HG02852 (cell line): Measurements from ENCODE around the gene FAM53A.
A peak's percentile ranks its signal among the peaks of the same experiment; 100 is the strongest.

Source experiments
- ATAC-seq: cut with Tn5 transposase; IDR thresholded peaks from one replicate; pipeline ENCODE4 v1.9.1; 2021; ENCODE audit warnings: mild to moderate bottlenecking, moderate library complexity; ENCODE audit not compliant: unreplicated experiment

FAM53A gene

GRCh38 chr4:1683736-1684505, at the start of gene FAM53A:
Gene FAM53A (minus strand): TSS chr4:1684313. CDS start chr4:1668741, 15,572 bp downstream.
- peak; percentile 85 for ATAC-seq

DNA sequence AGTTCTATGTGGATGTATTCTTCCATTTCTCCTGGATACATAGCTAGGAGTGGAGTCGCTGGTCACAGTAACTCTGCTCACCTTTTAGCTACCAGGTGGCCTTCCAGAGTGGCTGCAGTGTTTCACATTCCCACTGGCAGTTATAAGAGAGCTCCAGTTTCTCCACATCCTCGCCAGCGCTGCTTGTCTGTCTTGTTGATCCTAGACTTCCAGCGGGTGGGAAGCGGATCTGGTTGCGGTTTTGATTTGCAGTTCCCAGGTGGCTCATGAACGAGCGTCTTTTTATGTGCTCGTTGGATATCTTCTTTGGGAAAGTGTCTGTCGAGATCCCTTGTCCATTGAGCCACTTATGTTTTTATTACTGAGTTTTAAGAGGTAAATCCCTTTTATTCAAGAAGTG, 48.8 kb upstream of the FAM53A start:
- ATAC-seq, result no peak

DNA sequence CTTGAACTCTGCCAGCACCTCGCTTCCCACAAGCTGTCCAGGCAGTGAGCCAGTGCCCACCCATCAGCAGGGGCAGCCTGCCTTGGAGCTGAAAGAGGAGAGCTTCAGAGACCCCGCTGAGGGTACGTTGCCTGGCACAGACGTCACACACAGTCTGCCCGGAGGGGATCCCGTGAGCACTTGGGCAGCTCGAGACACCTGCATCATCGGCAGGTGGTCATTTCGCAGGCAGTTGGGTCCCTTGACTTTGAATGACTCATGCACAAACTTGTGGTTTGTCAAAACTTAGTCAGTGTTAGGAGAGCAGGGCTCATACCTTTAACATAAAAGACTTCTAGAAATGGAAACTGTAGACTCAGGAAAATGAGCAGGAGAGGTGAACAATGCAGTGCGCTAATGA, 47.1 kb upstream of the FAM53A start:
- ATAC-seq, result no peak

DNA sequence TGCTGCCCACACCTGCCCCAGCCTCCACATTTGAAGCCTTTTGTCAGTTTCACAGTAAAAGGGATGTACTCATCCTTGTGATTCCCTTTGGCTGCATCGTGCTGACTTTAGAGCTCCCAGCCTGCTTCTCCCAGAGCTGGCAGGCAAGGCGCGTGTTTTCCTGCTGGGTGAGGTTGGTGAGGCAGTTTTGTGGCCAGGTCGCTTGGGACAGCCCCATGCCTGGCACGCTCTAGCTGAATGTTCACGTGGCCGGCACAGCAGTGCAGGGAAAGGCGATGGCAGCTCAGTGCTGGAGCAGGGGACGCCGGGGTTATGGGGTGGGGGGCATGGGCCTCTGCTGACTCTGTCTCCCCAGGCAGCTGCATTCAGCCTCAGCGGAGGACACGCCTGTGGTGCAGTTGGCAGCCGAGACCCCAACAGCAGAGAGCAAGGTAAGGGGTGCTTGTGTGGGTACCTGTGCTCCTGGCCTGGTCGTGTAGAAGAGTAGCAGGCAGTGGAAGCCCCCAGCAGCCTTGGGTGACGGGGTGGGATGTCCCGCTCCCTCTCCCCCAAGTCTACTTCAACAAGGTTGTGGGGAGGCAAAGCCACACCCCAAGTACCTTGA, 46.5 kb upstream of the FAM53A start:
- no peak for ATAC-seq

DNA sequence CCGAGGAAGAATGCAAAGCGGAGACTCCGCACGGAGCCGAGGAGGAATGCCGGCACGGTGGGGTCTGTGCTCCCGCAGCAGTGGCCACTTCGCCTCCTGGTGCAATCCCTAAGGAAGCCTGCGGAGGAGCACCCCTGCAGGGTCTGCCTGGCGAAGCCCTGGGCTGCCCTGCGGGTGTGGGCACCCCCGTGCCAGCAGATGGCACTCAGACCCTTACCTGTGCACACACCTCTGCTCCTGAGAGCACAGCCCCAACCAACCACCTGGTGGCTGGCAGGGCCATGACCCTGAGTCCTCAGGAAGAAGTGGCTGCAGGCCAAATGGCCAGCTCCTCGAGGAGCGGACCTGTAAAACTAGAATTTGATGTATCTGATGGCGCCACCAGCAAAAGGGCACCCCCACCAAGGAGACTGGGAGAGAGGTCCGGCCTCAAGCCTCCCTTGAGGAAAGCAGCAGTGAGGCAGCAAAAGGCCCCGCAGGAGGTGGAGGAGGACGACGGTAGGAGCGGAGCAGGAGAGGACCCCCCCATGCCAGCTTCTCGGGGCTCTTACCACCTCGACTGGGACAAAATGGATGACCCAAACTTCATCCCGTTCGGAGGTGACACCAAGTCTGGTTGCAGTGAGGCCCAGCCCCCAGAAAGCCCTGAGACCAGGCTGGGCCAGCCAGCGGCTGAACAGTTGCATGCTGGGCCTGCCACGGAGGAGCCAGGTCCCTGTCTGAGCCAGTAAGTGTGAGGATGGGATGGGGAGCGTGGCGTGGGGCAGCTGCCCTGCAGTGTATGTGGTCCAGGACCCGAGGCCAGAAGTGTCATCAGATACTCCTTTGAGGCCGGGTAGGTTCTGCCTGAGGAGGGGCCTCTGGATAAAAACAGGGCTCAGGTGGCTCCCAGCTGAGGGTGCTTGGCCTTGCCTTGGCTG, 44.2 kb upstream of the FAM53A start:
- ATAC-seq, result no peak

GRCh38 chr4:1727117-1728031, 43.3 kb upstream of the FAM53A start:
- ATAC-seq, result no peak

GRCh38 chr4:1726146-1726934, 42.2 kb upstream of the FAM53A start:
- ATAC-seq, result no peak

DNA sequence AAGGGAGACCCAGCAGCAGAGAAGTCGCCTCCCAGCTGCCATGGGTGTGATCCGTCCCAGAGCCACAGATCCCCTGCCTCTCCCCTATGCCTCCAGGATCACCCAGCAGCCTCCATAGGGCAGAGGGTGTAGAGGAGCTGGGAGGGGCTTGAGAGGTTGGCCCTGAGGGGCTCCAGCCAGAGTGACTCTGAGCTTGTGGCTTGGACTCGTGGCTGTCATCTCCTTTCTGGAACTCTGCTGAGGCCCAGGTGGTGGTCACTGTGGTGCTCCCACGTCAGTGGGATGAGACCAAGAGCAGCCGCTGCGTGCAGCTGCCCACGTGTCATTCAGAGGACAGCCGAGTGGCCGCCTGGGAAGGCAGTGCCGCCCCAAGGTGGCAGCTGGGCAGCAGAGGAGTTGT, 41.4 kb upstream of the FAM53A start:
- ATAC-seq, result no peak

DNA sequence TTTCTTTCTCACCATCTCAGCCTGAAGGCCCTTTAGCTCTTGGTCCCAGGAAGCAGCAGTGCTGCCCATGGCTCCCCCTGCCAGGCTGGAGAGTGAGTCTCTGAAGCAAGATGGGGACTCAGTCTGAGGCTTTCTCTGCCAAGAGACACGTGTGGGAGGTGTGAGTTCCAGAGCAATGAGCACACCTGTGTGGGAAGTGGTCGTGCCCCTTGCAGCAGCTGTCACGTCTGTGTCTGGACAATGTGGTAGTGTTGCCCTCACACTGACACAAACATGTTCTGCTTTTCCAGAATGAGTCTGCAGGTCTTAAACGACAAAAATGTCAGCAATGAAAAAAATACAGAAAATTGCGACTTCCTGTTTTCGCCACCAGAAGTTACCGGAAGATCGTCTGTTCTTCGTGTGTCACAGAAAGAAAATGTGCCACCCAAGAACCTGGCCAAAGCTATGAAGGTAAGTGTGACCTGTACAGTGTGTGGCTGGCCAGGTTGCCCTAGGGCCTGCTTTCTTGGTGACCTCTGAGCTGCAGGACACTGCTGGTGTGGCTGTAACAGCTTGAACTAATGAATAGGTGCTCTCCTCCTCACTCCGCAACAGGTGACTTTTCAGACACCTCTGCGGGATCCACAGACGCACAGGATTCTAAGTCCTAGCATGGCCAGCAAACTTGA, 39.2 kb upstream of the FAM53A start:
- ATAC-seq, result no peak

- ATAC-seq, result no peak
Measured at GRCh38 chr4:1722551-1723118, 38.5 kb upstream of the FAM53A start.

- ATAC-seq, result no peak
Measured at GRCh38 chr4:1721666-1722550, 37.8 kb upstream of the FAM53A start.

GRCh38 chr4:1721003-1721665, 37.0 kb upstream of the FAM53A start, which contains the start of the genes TACC3 and TMEM129:
Gene TACC3 (plus strand): TSS chr4:1721521. CDS start chr4:1723422, 1,901 bp downstream.
Gene TMEM129 (minus strand): TSS chr4:1721323. CDS start chr4:1720837, 486 bp downstream.
- ATAC-seq, result peak; percentile 81

- ATAC-seq, result peak; percentile 10
Measured at GRCh38 chr4:1720163-1720983, 36.3 kb upstream of the FAM53A start.

- no peak for ATAC-seq
Measured at GRCh38 chr4:1718095-1718850, 34.2 kb upstream of the FAM53A start.
